ENCODE results near the gene KIDINS220.

The KIDINS220 gene

GRCh38 chr2:8694737-8695136 is 142.7 kb downstream of the KIDINS220 start:
- no peaks in the 10 kb centered on the region for H3K4me1 ChIP-seq (ENCODE audit: control insufficient read depth in 1 of 2, insufficient read depth in 2 of 2, low read length in 2 of 2)
- no peak overlapping the region for H2AK5ac ChIP-seq (ENCODE audit: low read length)
- no peak overlapping the region for H2BK5ac ChIP-seq (ENCODE audit: low read depth, low read length, poor library complexity)
- H3K14ac ChIP-seq (ENCODE audit: low read length): no peak overlapping the region
- no peak overlapping the region for H4K12ac ChIP-seq (ENCODE audit: low read depth, low read length)
- no peak overlapping the region for H3K9ac ChIP-seq (ENCODE audit: low read length)
- no peak overlapping the region for H3K27ac ChIP-seq (ENCODE audit: low read depth, low read length)
- H4K8ac ChIP-seq (ENCODE audit: low read depth, low read length): no peak overlapping the region
- H2AFZ ChIP-seq (ENCODE audit: insufficient read depth, low read length, poor library complexity): no peak overlapping the region
- no peak overlapping the region for H2BK120ac ChIP-seq (ENCODE audit: insufficient read depth, low read length, poor library complexity)
- no peaks in the 10 kb centered on the region for H3K79me2 ChIP-seq (ENCODE audit: control insufficient read depth, insufficient read depth, low read length, poor library complexity)
- no peak overlapping the region for H3K4me3 ChIP-seq (ENCODE audit: low read depth, low read length)
- no peak overlapping the region for H3K23ac ChIP-seq (ENCODE audit: low read length)
- H3K9me3 ChIP-seq (ENCODE audit: insufficient read depth, low read depth, low read length): peaks cover 4% of the 10 kb centered on the region
- H4K91ac ChIP-seq (ENCODE audit: low read depth, low read length): no peak overlapping the region
- no peak overlapping the region for H3K4ac ChIP-seq (ENCODE audit: low read depth, low read length)
- H3K4me2 ChIP-seq (ENCODE audit: low read length): no peak overlapping the region
- H3K27me3 ChIP-seq (ENCODE audit: insufficient read depth, low read length): no peaks in the 10 kb centered on the region
- no peak overlapping the region for H3K18ac ChIP-seq (ENCODE audit: low read length)
- no peak overlapping the region for H2BK12ac ChIP-seq (ENCODE audit: low read length)
- no CpG with 5 or more reads among the region's 8 CpGs for WGBS (ENCODE audit: extremely low coverage, insufficient coverage, insufficient read length)
- peak in 1 of 2 donors; percentile 59 for DNase-seq
- no peaks in the 10 kb centered on the region for H3K36me3 ChIP-seq (ENCODE audit: control insufficient read depth in 1 of 2, insufficient read depth in 2 of 2, low read length in 2 of 2)
- peaks cover 2% of the 10 kb centered on the region for H3K79me1 ChIP-seq (ENCODE audit: low read length)

DNA sequence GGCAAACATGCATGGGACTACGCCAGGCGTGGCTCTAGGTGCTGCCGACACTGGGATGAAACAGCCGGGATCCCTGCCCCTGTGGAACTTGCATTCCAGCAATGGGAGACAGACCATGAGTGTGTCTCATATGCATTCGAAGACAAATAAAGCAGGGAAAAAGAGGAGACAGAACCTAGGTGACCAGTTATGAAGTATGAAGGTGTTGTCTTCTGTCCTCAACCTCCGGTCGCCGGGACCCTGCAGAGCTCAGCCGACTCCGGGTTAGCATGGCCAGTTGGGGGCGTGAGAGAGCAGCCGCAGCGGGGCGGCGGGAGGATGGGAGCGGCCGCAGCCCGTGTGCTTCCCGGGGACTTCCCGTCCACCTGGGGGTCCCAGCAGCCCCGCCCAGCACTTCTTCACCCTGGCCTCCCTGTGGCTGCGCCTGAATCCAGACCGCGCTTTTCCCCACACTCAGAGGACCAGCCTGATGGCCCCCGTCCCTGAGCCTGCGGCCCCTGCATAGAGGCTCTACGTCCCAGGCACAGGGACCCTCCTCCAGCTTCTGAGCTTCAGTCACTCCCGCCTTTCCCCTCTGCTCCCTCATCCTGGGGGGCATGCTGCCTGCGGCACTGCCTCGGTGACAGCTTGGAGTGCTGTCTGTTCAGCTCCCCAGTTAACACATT is 144.1 kb downstream of the KIDINS220 start:
- no peak overlapping the region for H4K12ac ChIP-seq (ENCODE audit: low read depth, low read length)
- H3K23ac ChIP-seq (ENCODE audit: low read length): no peak overlapping the region
- no peaks in the 10 kb centered on the region for H3K36me3 ChIP-seq (ENCODE audit: control insufficient read depth in 1 of 2, insufficient read depth in 2 of 2, low read length in 2 of 2)
- H4K91ac ChIP-seq (ENCODE audit: low read depth, low read length): no peak overlapping the region
- H3K14ac ChIP-seq (ENCODE audit: low read length): no peak overlapping the region
- peak in 1 of 2 donors; percentile 25 for DNase-seq
- H2AFZ ChIP-seq (ENCODE audit: insufficient read depth, low read length, poor library complexity): no peak overlapping the region
- no peak overlapping the region for H4K8ac ChIP-seq (ENCODE audit: low read depth, low read length)
- peaks cover 4% of the 10 kb centered on the region for H3K9me3 ChIP-seq (ENCODE audit: insufficient read depth, low read depth, low read length)
- H3K18ac ChIP-seq (ENCODE audit: low read length): no peak overlapping the region
- H3K79me2 ChIP-seq (ENCODE audit: control insufficient read depth, insufficient read depth, low read length, poor library complexity): no peaks in the 10 kb centered on the region
- no peak overlapping the region for H3K4me3 ChIP-seq (ENCODE audit: low read depth, low read length)
- no peaks in the 10 kb centered on the region for H3K27me3 ChIP-seq (ENCODE audit: insufficient read depth, low read length)
- H2BK5ac ChIP-seq (ENCODE audit: low read depth, low read length, poor library complexity): no peak overlapping the region
- no peaks in the 10 kb centered on the region for H3K4me1 ChIP-seq (ENCODE audit: control insufficient read depth in 1 of 2, insufficient read depth in 2 of 2, low read length in 2 of 2)
- no peak overlapping the region for H2BK120ac ChIP-seq (ENCODE audit: insufficient read depth, low read length, poor library complexity)
- H3K9ac ChIP-seq (ENCODE audit: low read length): no peak overlapping the region
- peak overlapping the region; percentile 45 for H3K4me2 ChIP-seq (ENCODE audit: low read length)
- H3K4ac ChIP-seq (ENCODE audit: low read depth, low read length): no peak overlapping the region
- no peak overlapping the region for H2AK5ac ChIP-seq (ENCODE audit: low read length)
- no CpG with 5 or more reads among the region's 30 CpGs for WGBS (ENCODE audit: extremely low coverage, insufficient coverage, insufficient read length)
- no peak overlapping the region for H3K27ac ChIP-seq (ENCODE audit: low read depth, low read length)
- no peak overlapping the region for H2BK12ac ChIP-seq (ENCODE audit: low read length)
- peaks cover 2% of the 10 kb centered on the region for H3K79me1 ChIP-seq (ENCODE audit: low read length)

GRCh38 chr2:8692783-8693156 is 144.6 kb downstream of the KIDINS220 start:
- no peak overlapping the region for H3K4me3 ChIP-seq (ENCODE audit: low read depth, low read length)
- H3K4ac ChIP-seq (ENCODE audit: low read depth, low read length): no peak overlapping the region
- no peak overlapping the region for H2BK12ac ChIP-seq (ENCODE audit: low read length)
- no peak overlapping the region for H2BK120ac ChIP-seq (ENCODE audit: insufficient read depth, low read length, poor library complexity)
- no peak overlapping the region for H3K18ac ChIP-seq (ENCODE audit: low read length)
- no peak overlapping the region for H3K9ac ChIP-seq (ENCODE audit: low read length)
- WGBS (ENCODE audit: extremely low coverage, insufficient coverage, insufficient read length): no CpG with 5 or more reads among the region's 7 CpGs
- no peak overlapping the region for H3K23ac ChIP-seq (ENCODE audit: low read length)
- no peak overlapping the region for H3K4me2 ChIP-seq (ENCODE audit: low read length)
- no peak overlapping the region for H2BK5ac ChIP-seq (ENCODE audit: low read depth, low read length, poor library complexity)
- no peak for DNase-seq
- H4K91ac ChIP-seq (ENCODE audit: low read depth, low read length): no peak overlapping the region
- H3K27ac ChIP-seq (ENCODE audit: low read depth, low read length): no peak overlapping the region
- H3K79me1 ChIP-seq (ENCODE audit: low read length): peaks cover 2% of the 10 kb centered on the region
- H3K27me3 ChIP-seq (ENCODE audit: insufficient read depth, low read length): no peaks in the 10 kb centered on the region
- H3K79me2 ChIP-seq (ENCODE audit: control insufficient read depth, insufficient read depth, low read length, poor library complexity): no peaks in the 10 kb centered on the region
- peaks cover 4% of the 10 kb centered on the region for H3K9me3 ChIP-seq (ENCODE audit: insufficient read depth, low read depth, low read length)
- H2AK5ac ChIP-seq (ENCODE audit: low read length): no peak overlapping the region
- H3K4me1 ChIP-seq (ENCODE audit: control insufficient read depth in 1 of 2, insufficient read depth in 2 of 2, low read length in 2 of 2): no peaks in the 10 kb centered on the region
- no peak overlapping the region for H4K12ac ChIP-seq (ENCODE audit: low read depth, low read length)
- no peak overlapping the region for H3K14ac ChIP-seq (ENCODE audit: low read length)
- H2AFZ ChIP-seq (ENCODE audit: insufficient read depth, low read length, poor library complexity): no peak overlapping the region
- H3K36me3 ChIP-seq (ENCODE audit: control insufficient read depth in 1 of 2, insufficient read depth in 2 of 2, low read length in 2 of 2): no peaks in the 10 kb centered on the region
- H4K8ac ChIP-seq (ENCODE audit: low read depth, low read length): no peak overlapping the region

- Histone ChIP-seq H3K9me3 (ENCODE audit: insufficient read depth, low read depth, low read length) (peaks cover 2% of the 10 kb centered on the region), H3K36me3 (ENCODE audit: control insufficient read depth in 1 of 2, insufficient read depth in 2 of 2, low read length in 2 of 2) (no peaks in the 10 kb centered on the region), H3K79me2 (ENCODE audit: control insufficient read depth, insufficient read depth, low read length, poor library complexity) (no peaks in the 10 kb centered on the region), H4K8ac (ENCODE audit: low read depth, low read length) (no peak overlapping the region), H2BK5ac (ENCODE audit: low read depth, low read length, poor library complexity) (no peak overlapping the region), H3K4me2 (ENCODE audit: low read length) (no peak overlapping the region), H2BK12ac (ENCODE audit: low read length) (no peak overlapping the region), H3K27me3 (ENCODE audit: insufficient read depth, low read length) (no peaks in the 10 kb centered on the region), H3K14ac (ENCODE audit: low read length) (no peak overlapping the region), H3K23ac (ENCODE audit: low read length) (no peak overlapping the region), H3K18ac (ENCODE audit: low read length) (no peak overlapping the region), H3K9ac (ENCODE audit: low read length) (no peak overlapping the region), H3K4ac (ENCODE audit: low read depth, low read length) (no peak overlapping the region), H2BK120ac (ENCODE audit: insufficient read depth, low read length, poor library complexity) (no peak overlapping the region), H4K12ac (ENCODE audit: low read depth, low read length) (no peak overlapping the region), H3K4me3 (ENCODE audit: low read depth, low read length) (no peak overlapping the region), H3K27ac (ENCODE audit: low read depth, low read length) (no peak overlapping the region), H4K91ac (ENCODE audit: low read depth, low read length) (no peak overlapping the region), H2AK5ac (ENCODE audit: low read length) (no peak overlapping the region), H3K4me1 (ENCODE audit: control insufficient read depth in 1 of 2, insufficient read depth in 2 of 2, low read length in 2 of 2) (no peaks in the 10 kb centered on the region), H3K79me1 (ENCODE audit: low read length) (peaks cover 2% of the 10 kb centered on the region), H2AFZ (ENCODE audit: insufficient read depth, low read length, poor library complexity) (no peak overlapping the region)
- DNase-seq: no peak
- WGBS (ENCODE audit: extremely low coverage, insufficient coverage, insufficient read length): no CpG with 5 or more reads among the region's 9 CpGs
These were observed 145.5 kb downstream of the KIDINS220 start for GRCh38 chr2:8691859-8692437.

Data from trophoblast cell (in vitro differentiated cells and primary cell).